DND-41 (cell line): ENCODE measurements around the gene EP400.

Source experiments
- CTCF ChIP-seq: IDR thresholded peaks from 2 replicates; pipeline ENCODE4 v1.5.1; 2012; ENCODE audit warnings: borderline replicate concordance, low read length, moderate library complexity, mild to moderate bottlenecking; ENCODE audit not compliant: poor library complexity, severe bottlenecking; ENCODE audit errors: extremely low read depth
- EZH2 ChIP-seq: IDR thresholded peaks from 3 replicates; pipeline ENCODE4 v1.6.1; 2012; ENCODE audit warnings: borderline replicate concordance, low read depth, mild to moderate bottlenecking, moderate library complexity, low read length, inconsistent platforms; ENCODE audit not compliant: severe bottlenecking

GRCh38 chr12:131962069-131962468 lies 12.3 kb downstream of the EP400 start:
- TF ChIP-seq CTCF = no peak
- TF ChIP-seq EZH2 = no peak
